ENCODE measurements around the gene DENND1B. TPM values are rescaled to one million over a fixed set of nuclear protein-coding genes. Genes with fewer than 3 reads are reported as not detected.

Gene DENND1B
- polyA plus RNA-seq, 3 donors from 2014 or later = 15.6 to 19.2 (median 18.5) TPM

DNA sequence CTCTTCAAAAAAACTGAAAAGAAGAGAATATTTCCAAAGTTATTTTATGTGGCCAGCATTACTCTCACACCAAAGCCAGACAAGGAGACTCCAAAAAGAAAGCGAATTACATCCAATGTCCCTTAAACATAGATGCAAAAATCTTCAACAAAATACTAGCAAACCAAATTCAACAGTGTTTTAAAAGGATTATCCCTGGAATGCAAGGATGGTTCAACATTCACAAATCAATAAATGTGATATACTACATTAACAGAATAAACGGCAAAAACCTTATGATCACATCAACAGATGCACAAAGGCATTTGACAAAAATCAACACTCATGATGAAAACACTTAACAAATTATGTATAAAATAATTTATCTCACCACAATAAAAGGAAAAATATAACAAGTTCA, 207.8 kb downstream of the DENND1B start:
- no peak overlapping the region for H3K27ac Mint-ChIP-seq
- H3K36me3 Mint-ChIP-seq = peaks cover 47 to 55% (median 48%) of the 10 kb centered on the region in 3 donors
- H3K4me1 Mint-ChIP-seq = no peaks in the 10 kb centered on the region

DNA sequence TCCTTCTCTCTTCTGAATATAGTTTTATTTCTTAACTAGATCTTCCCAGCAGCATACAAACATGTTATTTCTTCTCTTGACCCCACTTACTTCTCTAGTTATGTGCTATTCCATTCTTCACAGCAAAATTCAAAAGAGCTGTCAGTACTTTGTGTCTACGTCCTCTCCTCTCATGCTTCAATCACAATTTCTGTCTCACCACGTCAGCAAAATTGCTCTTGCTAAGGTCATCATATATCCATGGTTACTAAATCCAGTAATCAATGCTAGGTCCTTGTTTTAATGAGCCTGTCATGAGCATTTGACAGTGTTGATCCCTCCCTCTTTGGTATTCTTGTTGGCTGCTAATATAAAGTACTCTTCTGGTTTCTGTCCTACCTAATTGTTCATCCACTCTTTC, 214.2 kb downstream of the DENND1B start:
- no peak for DNase-seq
- H3K4me3 Mint-ChIP-seq = no peak overlapping the region
- H3K4me1 Mint-ChIP-seq = no peaks in the 10 kb centered on the region
- no peak overlapping the region for H3K27ac Mint-ChIP-seq
- no peaks in the 10 kb centered on the region for H3K27me3 Mint-ChIP-seq (ENCODE audit: low read depth in 3 of 3)
- H3K36me3 Mint-ChIP-seq = peaks cover 6 to 12% (median 8%) of the 10 kb centered on the region in 3 donors
- H3K9me3 Mint-ChIP-seq = no peaks in the 10 kb centered on the region

More for the DNA sequence above, 207.8 kb downstream of the DENND1B start:
- Mint-ChIP-seq H3K4me3 (no peak overlapping the region), H3K9me3 (peaks cover 2 to 27% (median 23%) of the 10 kb centered on the region in 6 donors), H3K27me3 (ENCODE audit: low read depth in 3 of 3) (no peaks in the 10 kb centered on the region)
- DNase-seq = no peak

DNA sequence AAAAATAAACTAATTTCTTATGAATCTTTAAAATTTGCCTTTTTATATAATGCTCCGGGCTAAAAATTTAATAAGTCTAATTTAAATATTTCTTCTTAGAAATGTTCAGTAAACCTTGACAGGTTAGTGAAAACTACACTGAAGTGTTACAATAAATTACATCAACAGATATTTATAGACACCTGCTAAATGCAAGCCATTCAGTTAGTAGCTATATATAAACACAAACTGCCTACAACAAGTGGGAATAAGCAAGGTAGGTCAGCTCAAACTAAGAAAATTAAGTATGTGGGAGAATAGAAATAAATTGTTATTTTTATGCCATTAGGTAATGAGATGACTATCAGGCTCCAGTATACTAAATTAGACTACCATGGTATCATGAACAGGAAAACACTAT, 215.6 kb downstream of the DENND1B start:
- DNase-seq = no peak
- H3K27ac Mint-ChIP-seq = no peak overlapping the region
- H3K36me3 Mint-ChIP-seq = peaks cover 6 to 8% (median 8%) of the 10 kb centered on the region in 3 donors
- no peaks in the 10 kb centered on the region for H3K9me3 Mint-ChIP-seq
- peaks cover 0 to 2% of the 10 kb centered on the region in 2 donors for H3K4me1 Mint-ChIP-seq
- no peak overlapping the region for H3K4me3 Mint-ChIP-seq
- peaks cover 0 to 3% (median 0%) of the 10 kb centered on the region in 3 donors for H3K27me3 Mint-ChIP-seq (ENCODE audit: low read depth in 3 of 3)

- H3K27me3 Mint-ChIP-seq (ENCODE audit: low read depth in 3 of 3) = peaks cover 0 to 3% (median 0%) of the 10 kb centered on the region in 3 donors
- H3K36me3 Mint-ChIP-seq = peaks cover 6 to 8% (median 8%) of the 10 kb centered on the region in 3 donors
- peaks cover 0 to 2% of the 10 kb centered on the region in 2 donors for H3K4me1 Mint-ChIP-seq
- H3K4me3 Mint-ChIP-seq = no peak overlapping the region
- H3K9me3 Mint-ChIP-seq = no peaks in the 10 kb centered on the region
- no peak for DNase-seq
- no peak overlapping the region for H3K27ac Mint-ChIP-seq
Observed at GRCh38 chr1:197559244-197559643, 216.0 kb downstream of the DENND1B start.

GRCh38 chr1:197557302-197557701, 218.0 kb downstream of the DENND1B start:
- H3K4me1 Mint-ChIP-seq = peaks cover 0 to 2% of the 10 kb centered on the region in 2 donors
- DNase-seq = no peak
- H3K4me3 Mint-ChIP-seq = no peak overlapping the region
- H3K27ac Mint-ChIP-seq = no peak overlapping the region
- H3K9me3 Mint-ChIP-seq = no peaks in the 10 kb centered on the region
- H3K36me3 Mint-ChIP-seq = no peaks in the 10 kb centered on the region
- peaks cover 0 to 3% (median 0%) of the 10 kb centered on the region in 3 donors for H3K27me3 Mint-ChIP-seq (ENCODE audit: low read depth in 3 of 3)

GRCh38 chr1:197553281-197553680, 222.0 kb downstream of the DENND1B start:
- Mint-ChIP-seq H3K4me1 (peaks cover 0 to 2% of the 10 kb centered on the region in 2 donors), H3K9me3 (no peaks in the 10 kb centered on the region), H3K27me3 (ENCODE audit: low read depth in 3 of 3) (peaks cover 0 to 3% (median 0%) of the 10 kb centered on the region in 3 donors), H3K4me3 (no peak overlapping the region), H3K27ac (no peak overlapping the region), H3K36me3 (no peaks in the 10 kb centered on the region)
- DNase-seq = no peak

DNA sequence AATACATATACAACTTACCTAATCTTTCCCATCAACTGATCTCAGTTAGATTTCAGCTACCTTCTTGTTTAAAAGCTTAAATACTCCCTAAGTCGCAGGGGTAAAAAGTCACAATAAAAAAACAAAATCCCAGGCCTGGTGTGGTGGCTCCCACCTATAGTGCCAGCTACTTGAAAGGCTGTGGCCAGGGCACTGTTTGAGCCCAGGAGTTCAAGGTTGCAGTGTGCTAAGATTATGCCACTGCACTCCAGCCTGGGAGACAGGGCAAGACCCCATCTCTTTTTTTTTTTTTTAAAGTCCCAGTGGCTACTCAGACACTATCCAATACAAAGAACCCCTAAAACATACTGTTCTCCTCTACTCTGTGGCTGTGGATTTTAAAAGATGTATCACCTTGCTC, 228.3 kb downstream of the DENND1B start:
- H3K36me3 Mint-ChIP-seq = peaks cover 13 to 17% (median 13%) of the 10 kb centered on the region in 3 donors

GRCh38 chr1:197544553-197544952, 230.7 kb downstream of the DENND1B start:
- Mint-ChIP-seq H3K27me3 (ENCODE audit: low read depth in 3 of 3) (peaks cover 0 to 3% (median 2%) of the 10 kb centered on the region in 3 donors), H3K4me3 (no peak overlapping the region), H3K36me3 (peaks cover 13 to 22% (median 16%) of the 10 kb centered on the region in 3 donors), H3K9me3 (no peaks in the 10 kb centered on the region), H3K27ac (no peak overlapping the region), H3K4me1 (no peaks in the 10 kb centered on the region)
- DNase-seq = no peak

More for the DNA sequence above, 228.3 kb downstream of the DENND1B start:
- H3K4me3 Mint-ChIP-seq = no peak overlapping the region
- H3K27me3 Mint-ChIP-seq (ENCODE audit: low read depth in 3 of 3) = peaks cover 0 to 3% (median 2%) of the 10 kb centered on the region in 3 donors
- H3K27ac Mint-ChIP-seq = no peak overlapping the region
- DNase-seq = no peak
- no peaks in the 10 kb centered on the region for H3K9me3 Mint-ChIP-seq
- H3K4me1 Mint-ChIP-seq = no peaks in the 10 kb centered on the region

GRCh38 chr1:197544130-197544529, 231.2 kb downstream of the DENND1B start:
- H3K36me3 Mint-ChIP-seq = peaks cover 13 to 22% (median 17%) of the 10 kb centered on the region in 3 donors

DNA sequence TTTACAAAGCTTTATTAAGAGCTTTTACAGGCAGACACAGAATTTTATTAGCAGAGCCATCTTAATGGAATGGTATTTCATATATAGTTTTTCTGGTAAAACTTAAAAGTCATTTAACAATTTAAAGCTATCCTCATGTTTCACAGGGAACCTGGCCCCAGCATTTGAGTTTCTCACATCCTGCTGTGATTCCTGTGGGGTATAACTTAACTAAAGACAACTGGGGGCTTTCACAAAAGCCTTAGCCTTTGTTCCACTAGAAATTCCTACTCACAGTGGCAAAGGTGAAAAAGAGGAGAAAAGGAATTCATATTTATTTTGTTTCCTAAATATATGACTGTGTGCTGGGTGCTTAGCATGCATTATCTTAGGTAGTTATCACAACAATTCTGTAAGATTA, 233.9 kb downstream of the DENND1B start:
- Mint-ChIP-seq H3K27ac (no peak overlapping the region), H3K4me1 (no peaks in the 10 kb centered on the region), H3K9me3 (no peaks in the 10 kb centered on the region), H3K4me3 (no peak overlapping the region), H3K36me3 (peaks cover 13 to 20% (median 17%) of the 10 kb centered on the region in 3 donors), H3K27me3 (ENCODE audit: low read depth in 3 of 3) (peaks cover 0 to 3% (median 2%) of the 10 kb centered on the region in 3 donors)
- no peak for DNase-seq

More at GRCh38 chr1:197544130-197544529, 231.2 kb downstream of the DENND1B start:
- Mint-ChIP-seq H3K27me3 (ENCODE audit: low read depth in 3 of 3) (peaks cover 0 to 3% (median 2%) of the 10 kb centered on the region in 3 donors), H3K9me3 (no peaks in the 10 kb centered on the region), H3K4me1 (no peaks in the 10 kb centered on the region), H3K4me3 (no peak overlapping the region), H3K27ac (peak overlapping the region in 1 of 6 donors; percentile 54)
- DNase-seq = no peak

- no peak overlapping the region for H3K27ac Mint-ChIP-seq
- DNase-seq = peak; percentile 18 to 37 (median 20)
Observed at GRCh38 chr1:197526736-197527371, 248.4 kb downstream of the DENND1B start.

GRCh38 chr1:197521118-197521739, 254.1 kb downstream of the DENND1B start:
- Mint-ChIP-seq H3K27ac (no peak overlapping the region), H3K4me1 (no peaks in the 10 kb centered on the region), H3K36me3 (no peaks in the 10 kb centered on the region), H3K4me3 (no peak overlapping the region), H3K9me3 (no peaks in the 10 kb centered on the region), H3K27me3 (ENCODE audit: low read depth in 3 of 3) (no peaks in the 10 kb centered on the region)
- DNase-seq = peak; percentile 10 to 28 (median 10)

More at GRCh38 chr1:197526736-197527371, 248.4 kb downstream of the DENND1B start:
- Mint-ChIP-seq H3K4me3 (no peak overlapping the region), H3K27me3 (ENCODE audit: low read depth in 3 of 3) (peaks cover 0 to 2% (median 0%) of the 10 kb centered on the region in 3 donors), H3K36me3 (no peaks in the 10 kb centered on the region), H3K4me1 (no peaks in the 10 kb centered on the region), H3K9me3 (no peaks in the 10 kb centered on the region)

- no peak overlapping the region for H3K27ac Mint-ChIP-seq
- no peak for DNase-seq
Observed at GRCh38 chr1:197519741-197520334, 255.4 kb downstream of the DENND1B start.

DNA sequence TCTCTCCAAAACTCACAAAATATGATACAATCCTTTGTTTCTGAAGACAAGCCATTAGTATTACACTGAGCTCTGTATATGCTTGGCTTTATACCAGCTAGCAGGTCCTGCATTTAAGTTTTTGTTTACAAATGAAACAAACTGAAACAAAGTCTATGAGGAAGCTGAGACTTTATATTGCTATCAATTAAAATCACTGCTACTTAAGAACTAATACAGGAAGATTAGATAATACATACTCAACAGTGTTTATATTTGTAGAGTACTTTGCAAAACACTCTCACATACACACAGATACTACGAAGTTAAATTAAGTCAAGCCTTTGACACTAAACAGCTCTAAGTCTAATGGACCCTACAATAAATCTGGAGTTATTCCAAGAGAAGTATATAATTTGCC, 259.9 kb downstream of the DENND1B start:
- H3K4me3 Mint-ChIP-seq = no peak overlapping the region
- no peaks in the 10 kb centered on the region for H3K4me1 Mint-ChIP-seq
- H3K27ac Mint-ChIP-seq = no peak overlapping the region
- H3K36me3 Mint-ChIP-seq = peaks cover 6 to 14% (median 11%) of the 10 kb centered on the region in 3 donors
- no peak for DNase-seq
- no peaks in the 10 kb centered on the region for H3K9me3 Mint-ChIP-seq
- H3K27me3 Mint-ChIP-seq (ENCODE audit: low read depth in 3 of 3) = no peaks in the 10 kb centered on the region

More at GRCh38 chr1:197519741-197520334, 255.4 kb downstream of the DENND1B start:
- no peaks in the 10 kb centered on the region for H3K9me3 Mint-ChIP-seq
- no peaks in the 10 kb centered on the region for H3K4me1 Mint-ChIP-seq
- H3K27me3 Mint-ChIP-seq (ENCODE audit: low read depth in 3 of 3) = no peaks in the 10 kb centered on the region
- H3K36me3 Mint-ChIP-seq = no peaks in the 10 kb centered on the region
- H3K4me3 Mint-ChIP-seq = no peak overlapping the region
